ENCODE measurements around the gene NR2C1.
A peak's percentile ranks its signal among the peaks of the same experiment; 100 is the strongest.
"Not testable (repeated sequence)": the region's sequence is repeated elsewhere in the genome, so short reads cannot be mapped to it uniquely, and the experiment has no call there.

The NR2C1 gene

DNA sequence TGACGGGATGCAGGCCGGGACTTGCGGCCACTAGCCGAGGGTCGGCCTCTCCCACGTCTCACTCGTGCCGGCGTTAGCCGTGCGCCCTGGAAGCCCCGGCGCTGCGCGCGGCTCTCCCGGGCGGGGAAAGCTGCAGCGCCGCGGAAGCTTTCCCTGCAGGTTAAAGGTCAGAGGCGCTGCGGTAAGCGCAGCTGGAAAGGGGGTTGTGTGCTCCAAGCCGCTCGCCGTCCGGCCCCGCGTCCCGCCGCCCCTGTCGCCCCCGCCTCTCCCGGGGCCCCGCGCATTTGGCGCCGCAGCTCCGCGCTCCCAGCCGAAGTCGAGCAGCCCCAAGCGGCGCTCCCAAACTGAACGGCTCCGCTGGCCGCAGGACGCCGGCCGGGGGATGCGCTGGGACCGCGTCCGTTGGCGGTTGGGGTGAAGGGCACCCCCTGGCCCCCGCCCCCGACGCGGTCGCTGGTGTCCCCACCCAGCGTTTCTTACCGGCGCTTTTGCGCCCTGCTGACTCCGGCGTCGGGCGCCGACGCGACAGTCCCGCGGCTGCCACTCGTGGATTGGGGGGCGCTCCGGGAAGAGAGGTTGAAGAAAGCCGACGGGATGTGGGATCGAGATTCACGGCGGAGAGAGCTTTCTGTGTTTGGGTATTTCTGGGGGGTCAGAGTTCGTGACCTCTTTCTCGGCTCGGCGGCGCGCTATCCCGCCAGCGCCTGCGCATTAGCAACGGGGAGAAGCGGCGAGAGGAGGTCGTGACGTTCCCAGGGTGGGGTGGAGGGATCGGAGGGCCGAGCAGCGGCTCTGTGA lies at the start of gene NR2C1:
TSS of gene NR2C1 (minus strand) at position 719 of the 798 bp plus-strand sequence. CDS start 6,234 bp downstream, outside the sequence.
- peak; percentile 71 to 78 (median 74) for DNase-seq (ENCODE audit: low read depth in 2 of 3, low spot score in 2 of 3)

DNA sequence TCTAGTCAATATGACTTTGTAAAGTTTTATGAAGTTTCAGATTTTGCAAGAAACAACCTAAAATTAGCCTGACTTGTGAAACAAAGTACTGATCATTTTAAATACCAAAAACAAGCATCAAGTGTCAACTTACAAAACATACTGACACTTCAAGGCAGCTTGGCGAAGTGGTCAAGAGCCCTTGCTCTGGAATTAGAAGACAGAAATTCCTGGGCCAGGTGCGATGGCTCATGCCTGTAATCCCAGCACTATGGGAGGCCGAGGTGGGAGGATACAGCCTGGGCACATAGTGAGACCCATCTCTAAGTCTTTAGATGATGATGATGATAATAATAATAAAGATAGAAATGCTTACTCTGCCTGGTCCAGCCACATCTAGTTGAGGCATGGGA lies 45.4 kb upstream of the NR2C1 start:
- no peak for DNase-seq (ENCODE audit: low read depth in 2 of 3, low spot score in 2 of 3)

DNA sequence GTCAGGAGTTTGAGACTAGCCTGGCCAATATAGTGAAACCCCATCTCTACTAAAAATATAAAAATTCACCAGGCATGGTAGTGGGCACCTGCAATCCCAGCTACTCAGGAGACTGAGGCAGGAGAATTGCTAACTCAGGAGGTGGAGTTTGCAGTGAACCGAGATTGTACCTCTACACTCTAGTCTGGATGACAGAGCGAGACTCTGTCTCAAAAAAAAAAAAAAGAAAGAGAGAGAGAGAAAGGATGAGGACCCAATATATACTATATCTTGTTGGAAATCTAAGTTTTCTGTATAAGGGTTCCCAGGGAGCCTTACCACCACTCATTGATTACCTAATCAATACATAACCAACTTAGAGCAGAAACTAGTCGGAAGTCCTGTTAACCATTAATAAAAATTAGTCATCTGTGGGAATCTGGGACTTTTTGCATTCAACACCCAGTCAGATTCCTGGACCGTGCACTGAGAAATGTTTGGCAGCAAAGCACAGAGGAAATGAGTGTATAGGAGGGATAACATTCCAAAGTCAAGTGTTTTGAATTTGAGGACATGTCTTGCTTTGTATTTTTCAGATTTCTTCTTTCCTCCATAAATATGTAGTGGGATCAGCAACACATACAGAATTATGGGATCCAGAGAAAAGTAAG lies 44.8 kb upstream of the NR2C1 start:
- DNase-seq (ENCODE audit: low read depth in 2 of 3, low spot score in 2 of 3), result no peak

DNA sequence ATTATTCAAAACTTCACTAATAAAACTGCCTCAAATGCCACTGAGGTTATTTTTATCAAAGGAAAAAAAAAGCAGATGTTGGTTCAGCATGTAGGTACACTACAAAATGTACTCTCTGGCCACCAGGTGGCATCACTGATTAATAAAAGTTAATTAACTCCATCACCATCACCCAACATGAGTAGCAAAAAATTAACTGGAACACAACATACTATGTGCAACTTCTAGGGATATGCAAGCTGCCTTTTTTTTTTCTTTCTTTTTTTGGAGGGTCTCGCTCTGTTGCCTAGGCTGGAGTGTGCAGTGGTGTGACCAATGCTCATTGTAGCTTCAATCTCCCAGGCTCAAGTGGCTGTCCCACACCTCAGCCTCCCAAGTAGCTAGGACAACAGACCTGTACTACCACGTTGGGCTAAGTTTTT lies 43.8 kb upstream of the NR2C1 start:
- peak in 1 of 3 experiments; percentile 13 for DNase-seq (ENCODE audit: low read depth in 2 of 3, low spot score in 2 of 3)

DNA sequence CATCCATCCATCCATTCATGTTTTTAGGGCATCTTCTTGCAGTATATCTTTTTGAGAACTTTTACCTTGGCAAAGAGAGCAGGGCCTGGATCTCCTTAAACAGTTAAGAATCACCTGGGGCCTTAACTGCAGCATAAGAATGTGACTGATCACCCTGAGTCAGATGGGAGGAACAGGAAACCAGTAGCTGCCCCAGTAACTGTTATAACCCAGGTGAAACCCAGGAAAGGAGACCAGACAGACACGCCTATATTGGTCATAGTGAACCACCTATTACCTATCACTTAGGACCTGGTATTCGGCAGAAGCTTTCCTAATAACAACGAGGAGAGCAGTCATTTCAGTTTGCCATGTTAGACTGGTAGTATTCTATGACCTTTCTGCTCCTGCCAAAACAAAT lies 43.4 kb upstream of the NR2C1 start:
- DNase-seq (ENCODE audit: low read depth in 2 of 3, low spot score in 2 of 3), result no peak

DNA sequence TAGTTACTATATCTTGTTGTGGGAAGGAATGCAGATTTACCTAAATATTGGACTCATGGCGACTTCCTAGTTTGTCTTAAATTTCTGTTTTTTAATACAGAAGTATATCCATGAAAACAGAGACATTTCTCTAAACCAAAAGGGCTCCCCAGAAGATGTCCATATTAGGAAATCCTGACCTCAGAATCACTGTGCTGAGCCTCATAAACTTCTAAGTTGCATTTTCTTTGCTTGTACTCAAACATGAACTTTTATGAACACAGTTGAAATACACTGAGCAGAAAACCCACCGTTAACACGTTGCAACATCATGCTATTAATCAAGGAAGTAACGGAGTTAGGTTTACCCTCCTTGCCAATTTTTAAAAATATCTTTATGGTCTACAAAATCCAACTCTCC lies 42.9 kb upstream of the NR2C1 start:
- DNase-seq (ENCODE audit: low read depth in 2 of 3, low spot score in 2 of 3), result no peak

DNA sequence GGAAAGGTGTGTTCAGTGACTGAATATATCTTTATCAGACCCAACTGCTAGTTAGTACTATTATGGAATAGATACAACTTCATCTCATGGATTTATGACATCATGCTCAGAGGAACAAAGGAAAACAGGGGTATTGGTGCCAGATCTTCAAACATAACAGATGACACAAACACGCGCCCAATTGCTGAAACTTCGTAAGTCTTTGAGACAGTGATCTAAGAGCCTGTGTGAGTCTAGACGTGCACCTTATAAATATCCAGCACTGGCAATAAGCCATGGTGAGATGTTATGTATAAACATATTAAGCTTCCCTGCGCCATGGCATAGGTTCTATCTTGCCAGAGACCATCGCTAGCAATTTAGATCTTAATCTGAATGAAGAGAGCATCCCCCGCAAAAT lies 42.2 kb upstream of the NR2C1 start:
- DNase-seq (ENCODE audit: low read depth in 2 of 3, low spot score in 2 of 3), result no peak

DNA sequence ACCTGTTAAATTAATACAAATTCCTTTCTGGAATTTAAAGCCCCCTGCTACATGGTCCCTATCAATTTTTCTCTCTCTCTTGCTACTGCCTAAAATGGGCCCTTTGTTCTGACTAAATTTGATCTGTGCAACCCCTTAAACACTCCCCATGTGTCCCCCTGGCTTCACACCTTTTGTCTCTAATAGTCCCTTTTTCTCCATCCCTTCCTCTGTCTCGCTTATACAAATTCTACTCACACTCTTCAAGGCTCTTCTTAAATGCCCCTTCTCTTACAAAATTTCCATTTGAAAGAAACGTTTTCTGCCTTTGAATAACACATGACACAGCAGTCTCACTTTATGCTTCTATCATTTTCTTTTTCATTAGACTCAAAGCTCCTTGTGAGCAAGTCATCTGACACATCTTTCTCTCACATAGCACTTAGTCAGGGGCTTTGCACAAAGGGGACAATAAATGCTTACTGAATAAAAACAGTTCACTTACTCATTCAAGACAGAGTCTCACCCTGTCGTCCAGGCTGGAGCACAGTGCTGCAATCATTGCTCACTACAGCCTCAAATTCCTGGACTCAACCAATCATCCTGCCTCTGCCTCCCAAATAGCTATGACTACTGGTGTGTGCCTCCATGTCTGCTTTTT lies 41.5 kb upstream of the NR2C1 start:
- no peak for DNase-seq (ENCODE audit: low read depth in 2 of 3, low spot score in 2 of 3)

DNA sequence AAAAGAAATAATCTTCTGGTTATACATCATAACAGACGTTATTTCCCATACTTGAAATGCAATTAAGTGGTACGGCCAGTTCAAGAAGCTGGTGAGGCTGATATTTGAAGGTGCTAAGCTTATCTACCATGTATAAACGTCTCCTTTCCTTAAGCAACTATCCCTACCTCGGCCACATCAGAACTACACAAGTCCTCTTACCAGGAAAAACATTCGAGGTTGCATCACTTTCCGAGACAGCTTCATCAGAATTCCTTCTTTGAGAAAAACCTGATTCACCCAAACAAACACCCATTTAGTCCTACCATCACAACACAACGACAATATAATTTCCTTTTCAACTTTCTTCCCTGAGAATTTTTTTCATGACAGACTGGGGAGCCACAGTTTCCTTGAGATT lies 33.9 kb upstream of the NR2C1 start:
- DNase-seq (ENCODE audit: low read depth in 2 of 3, low spot score in 2 of 3), result no peak

DNA sequence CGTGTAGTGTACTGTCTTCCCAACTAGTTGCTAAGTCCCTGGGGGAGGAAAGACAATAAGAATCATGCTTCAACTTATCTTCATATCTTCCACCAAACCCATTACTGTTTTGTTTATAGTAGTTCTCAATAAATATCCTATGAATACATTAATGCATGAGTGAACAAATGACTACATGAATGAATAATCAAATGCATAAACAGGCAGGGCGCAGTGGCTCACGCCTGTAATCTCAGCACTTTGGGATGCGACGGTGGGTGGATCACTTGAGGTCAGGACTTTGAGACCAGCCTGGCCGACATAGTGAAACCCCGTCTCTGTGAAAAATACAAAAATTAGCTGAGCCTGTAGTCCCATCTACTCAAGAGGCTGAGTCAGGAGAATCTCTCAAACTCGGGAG lies 32.1 kb upstream of the NR2C1 start:
- no peak for DNase-seq (ENCODE audit: low read depth in 2 of 3, low spot score in 2 of 3)

DNA sequence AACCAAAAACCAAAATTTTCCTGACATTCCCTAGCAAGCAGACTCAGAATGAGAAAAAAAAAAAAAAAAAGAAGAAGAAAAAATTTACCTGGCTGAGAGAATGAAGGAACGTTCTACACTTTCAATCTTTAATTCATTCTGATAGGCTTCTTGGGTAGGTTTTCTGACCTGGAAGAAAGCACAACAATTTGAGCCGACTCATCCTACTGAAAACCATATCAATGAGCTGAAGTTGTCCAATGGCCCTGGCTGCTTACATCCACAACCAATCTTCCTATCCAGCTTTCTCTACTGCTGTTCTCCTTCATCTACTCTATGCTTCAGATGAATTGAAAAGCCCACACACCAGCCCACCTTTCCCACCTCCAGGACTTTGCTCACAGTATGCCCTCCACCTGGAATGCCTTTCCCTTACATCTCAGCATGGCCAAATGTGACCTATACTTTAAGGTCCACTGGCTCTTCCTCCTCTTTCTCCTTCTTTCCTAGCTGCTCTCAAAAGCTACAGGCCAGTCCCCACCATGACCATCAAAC lies 31.6 kb upstream of the NR2C1 start:
- no peak for DNase-seq (ENCODE audit: low read depth in 2 of 3, low spot score in 2 of 3)

DNA sequence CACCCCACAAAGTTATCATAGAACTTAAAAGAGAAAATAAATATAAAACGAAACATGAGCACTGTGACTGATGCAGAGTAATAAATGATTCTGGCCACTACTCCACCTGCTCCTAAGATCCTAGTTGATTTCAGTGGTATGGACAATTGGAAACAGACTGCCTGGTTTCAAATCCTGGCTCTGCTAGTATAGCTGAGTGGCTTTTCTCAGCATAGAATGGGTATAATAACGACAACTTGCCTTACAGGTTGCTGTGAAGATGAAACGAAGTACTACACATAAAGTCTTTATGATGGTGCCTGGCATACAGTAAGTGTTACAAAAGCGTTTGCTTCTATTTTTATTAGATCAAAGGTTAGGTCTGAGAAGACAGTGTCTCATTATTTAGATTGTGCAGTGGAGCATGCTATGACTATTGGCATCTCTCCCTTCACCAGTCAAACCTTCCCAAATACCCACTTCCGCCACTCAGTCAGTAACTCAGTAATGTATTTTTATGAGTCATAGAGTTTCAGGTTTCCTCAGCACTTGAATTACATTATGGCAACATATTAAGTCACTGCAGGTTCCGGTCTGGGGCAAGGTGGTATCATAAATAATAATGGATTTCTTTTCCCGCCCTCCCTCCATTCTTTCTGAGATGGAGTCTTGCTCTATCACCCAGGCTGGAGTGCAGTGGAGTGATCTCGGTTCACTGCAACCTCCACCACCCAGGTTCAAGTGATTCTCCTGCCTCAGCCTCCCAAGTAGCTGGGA lies 29.7 kb upstream of the NR2C1 start:
- no peak for DNase-seq (ENCODE audit: low read depth in 2 of 3, low spot score in 2 of 3)

DNA sequence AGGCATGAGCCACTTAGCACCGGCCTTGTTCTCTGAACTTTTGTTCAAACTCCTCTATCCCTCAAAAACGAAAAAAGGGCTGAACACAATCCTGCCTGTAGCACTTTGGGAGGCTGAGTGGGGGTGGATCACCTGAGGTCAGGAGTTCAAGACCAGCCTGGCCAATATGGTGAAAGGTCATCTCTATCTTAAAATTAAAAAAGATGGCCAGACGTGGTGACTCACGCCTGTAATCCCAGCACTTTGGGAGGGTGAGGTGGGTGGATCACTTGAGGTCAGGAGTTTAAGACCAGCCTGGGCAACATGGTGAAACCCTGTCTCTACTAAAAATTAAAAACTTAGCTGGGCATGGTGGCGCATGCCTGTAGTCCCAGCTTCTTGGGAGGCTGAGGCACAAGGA lies 28.5 kb upstream of the NR2C1 start:
- not testable (repeated sequence) for DNase-seq (ENCODE audit: low read depth in 2 of 3, low spot score in 2 of 3)

DNA sequence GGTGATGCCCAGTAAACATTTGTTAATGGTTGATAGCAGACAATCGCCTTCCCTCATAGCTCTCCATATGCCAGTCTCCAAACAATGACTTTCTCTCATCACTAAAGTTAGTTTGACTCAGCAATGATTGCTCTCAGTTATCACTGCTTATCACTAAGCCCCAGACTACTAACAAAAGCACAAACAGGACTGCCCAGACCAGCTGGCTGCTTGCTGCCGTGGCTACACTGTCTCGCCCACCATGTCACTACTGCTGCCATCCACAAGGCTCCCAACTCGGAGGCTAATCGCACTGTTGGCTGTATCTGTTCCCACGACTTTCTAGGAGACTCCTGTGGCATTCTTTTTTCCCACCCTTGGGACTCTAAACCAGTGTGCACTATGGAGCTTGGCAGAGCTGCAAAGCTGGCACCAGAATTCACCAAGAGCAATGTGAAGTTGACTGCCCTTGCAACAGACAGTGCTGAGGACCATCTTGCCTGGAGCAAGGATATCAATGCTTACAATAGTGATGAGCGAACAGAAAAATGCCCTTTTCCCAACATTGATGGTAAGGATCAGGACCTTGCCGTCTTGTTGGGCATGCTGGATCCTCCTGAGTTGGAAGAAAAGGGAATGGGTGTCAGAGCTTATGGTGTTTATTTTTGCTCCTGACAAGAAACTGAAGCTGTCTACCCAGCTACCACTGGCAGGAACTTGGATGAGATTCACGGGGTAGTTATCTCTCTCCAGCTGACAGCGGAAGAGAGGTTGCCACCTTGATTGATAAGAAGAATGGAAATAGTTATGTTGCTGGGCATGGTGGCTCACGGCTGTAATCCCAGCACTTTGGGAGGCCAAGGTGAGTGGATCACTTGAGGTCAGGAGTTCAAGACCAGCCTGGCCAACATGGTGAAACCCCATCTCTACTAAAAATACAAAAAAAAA lies 27.1 kb upstream of the NR2C1 start:
- no peak for DNase-seq (ENCODE audit: low read depth in 2 of 3, low spot score in 2 of 3)

DNA sequence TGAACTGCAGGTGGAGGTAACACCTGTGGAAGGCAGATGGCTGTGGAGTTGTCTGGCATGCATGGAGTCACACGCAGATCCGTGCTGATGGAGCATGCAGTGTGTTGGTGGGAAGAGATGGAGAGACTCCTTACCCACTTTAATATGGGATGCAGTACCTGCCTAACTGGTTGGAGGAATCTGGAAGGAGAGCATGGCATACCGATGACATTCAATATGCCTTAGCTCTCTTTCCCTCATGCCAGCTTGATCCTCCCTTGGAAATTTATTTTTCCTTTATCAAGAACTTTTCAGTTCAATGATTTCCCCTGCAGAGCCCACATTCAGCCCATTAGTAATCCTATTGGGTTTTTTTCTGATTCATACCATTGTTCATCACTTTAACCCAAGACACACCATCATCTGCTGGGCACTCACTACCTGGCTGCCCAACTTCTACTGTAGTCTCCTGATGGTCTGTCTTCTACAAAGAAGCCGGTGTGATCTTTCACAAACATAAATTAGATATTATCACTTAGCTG lies 25.9 kb upstream of the NR2C1 start:
- DNase-seq (ENCODE audit: low read depth in 2 of 3, low spot score in 2 of 3), result no peak

DNA sequence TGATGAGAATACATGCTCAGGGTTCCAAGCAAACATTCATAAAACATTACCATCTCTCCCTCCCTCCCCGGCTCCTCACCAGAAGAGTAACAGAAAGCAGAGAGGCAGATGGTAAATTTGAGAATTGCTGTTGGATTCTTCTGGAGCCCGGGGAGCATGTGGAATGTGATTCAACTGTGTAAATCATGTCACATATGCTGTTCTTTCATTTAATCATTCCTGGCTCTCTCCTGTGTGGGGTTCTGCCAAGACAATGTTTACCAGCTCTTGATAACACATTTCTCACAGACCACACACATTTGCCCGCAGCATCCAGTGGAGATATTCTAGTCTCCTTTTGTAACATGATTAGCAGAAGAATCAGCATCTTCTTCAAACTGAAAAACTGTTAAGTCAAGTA lies 23.4 kb upstream of the NR2C1 start:
- no peak for DNase-seq (ENCODE audit: low read depth in 2 of 3, low spot score in 2 of 3)

DNA sequence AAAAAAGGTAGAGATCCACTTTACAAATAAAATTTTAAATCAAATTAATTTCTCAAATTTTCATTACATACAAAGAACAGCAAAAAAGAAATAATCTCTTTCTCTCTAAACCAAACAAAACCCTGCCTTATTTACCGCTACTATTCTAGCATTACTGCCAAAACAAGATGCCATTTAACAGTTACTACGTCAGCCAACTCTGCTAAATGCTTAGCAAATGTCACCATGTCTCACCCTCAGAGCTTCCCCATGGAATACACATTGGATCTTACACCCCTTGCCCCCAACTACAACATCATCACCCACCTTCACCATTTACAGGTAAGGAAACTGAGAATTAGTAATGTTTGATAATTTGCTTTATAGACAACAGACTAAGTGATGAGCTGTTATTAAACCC lies 23.0 kb upstream of the NR2C1 start:
- no peak for DNase-seq (ENCODE audit: low read depth in 2 of 3, low spot score in 2 of 3)

DNA sequence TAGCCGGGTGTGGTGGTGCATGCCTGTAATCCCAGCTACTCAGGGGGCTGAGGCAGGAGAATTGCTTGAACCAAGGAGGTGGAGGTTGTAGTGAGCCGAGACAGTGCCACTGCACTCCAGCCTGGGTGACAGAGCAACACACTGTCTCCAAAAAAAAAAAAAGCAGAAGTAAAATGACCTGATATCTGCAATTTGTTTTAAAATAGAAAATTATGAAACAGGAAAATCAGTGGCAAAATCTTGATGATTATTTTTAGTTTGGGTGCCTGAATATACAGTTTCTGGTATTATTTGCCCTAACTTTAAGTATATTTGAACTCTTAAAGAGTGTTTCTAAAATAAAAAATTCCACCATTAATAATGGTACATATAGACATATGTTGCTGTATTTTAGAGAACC lies 22.4 kb upstream of the NR2C1 start:
- DNase-seq (ENCODE audit: low read depth in 2 of 3, low spot score in 2 of 3), result not testable (repeated sequence)

DNA sequence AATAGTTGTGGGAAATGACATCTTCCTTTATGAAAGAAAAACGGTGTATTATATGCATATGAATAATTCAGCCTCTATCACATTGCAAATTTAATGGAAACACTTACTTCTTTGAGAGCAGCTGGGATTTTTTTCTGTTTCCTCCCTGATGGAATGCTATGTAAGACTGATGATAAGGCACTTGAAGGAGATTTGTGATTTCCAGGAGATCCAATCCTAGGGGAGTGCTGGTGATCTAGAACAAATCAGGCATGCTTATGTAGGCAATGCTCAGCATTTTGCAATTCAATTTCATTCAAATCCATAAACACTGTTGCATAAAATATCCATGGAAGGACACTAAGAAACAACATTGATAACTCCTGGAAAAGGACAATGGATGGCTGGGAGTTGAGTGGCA lies 16.0 kb upstream of the NR2C1 start:
- no peak for DNase-seq (ENCODE audit: low read depth in 2 of 3, low spot score in 2 of 3)

DNA sequence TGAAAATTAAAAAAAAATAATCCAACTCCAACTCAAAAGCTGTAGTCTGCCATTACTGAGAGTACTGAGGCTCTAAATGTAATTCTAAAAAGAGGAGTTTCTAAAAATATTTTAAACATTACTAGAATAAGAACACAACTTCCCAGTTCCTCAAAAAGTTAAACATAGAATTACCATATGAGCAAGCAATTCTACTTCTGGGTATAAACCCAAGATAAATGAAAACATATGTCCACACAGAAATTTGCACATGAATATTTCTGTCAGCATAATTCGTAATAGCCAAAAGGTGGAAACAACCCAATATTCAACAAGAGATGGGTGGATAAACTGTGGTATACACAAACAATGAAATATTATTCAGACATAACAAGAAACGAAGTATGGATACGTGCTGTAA lies 15.0 kb upstream of the NR2C1 start:
- no peak for DNase-seq (ENCODE audit: low read depth in 2 of 3, low spot score in 2 of 3)
